GM19397 (cell line): Measurements from ENCODE around the gene FAM110C.

Source experiments
- ATAC-seq: cut with Tn5 transposase; IDR thresholded peaks from one replicate; pipeline ENCODE4 v1.9.1; 2021; ENCODE audit warnings: mild to moderate bottlenecking, moderate library complexity; ENCODE audit not compliant: unreplicated experiment

Gene FAM110C

DNA sequence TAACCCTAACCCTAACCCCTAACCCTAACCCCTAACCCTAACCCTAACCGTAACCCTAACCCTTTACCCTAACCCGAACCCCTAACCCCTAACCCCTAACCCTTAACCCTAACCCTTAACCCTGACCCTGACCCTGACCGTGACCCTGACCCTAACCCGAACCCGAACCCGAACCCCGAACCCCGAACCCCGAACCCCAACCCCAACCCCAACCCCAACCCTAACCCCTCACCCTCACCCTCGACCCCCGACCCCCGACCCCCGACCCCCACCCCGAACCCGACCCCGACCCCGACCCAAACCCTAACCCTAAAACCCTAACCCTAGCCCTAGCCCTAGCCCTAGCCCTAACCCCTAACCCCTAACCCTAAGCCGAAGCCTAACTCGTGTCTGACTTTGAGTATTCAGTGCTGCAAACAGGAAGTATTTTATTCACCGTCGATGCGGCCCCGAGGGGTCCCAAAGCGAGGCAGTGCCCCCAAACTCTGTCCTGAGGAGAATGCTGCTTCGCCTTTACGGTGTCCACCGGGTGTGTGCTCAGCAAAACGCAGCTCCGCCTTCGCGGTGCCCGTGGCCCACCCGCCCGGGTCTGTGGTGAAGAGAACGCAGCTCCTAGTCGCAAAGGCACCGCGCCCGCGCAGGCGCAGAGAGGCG is 36.0 kb downstream of the FAM110C start:
- no peak for ATAC-seq
